AG10803 (cell line): ENCODE data around the gene EFS.
A peak's percentile ranks its signal among the peaks of the same experiment; 100 is the strongest.

Source experiments
- DNase-seq: peaks from one replicate; pipeline ENCODE4 v3.0.0; 2010; ENCODE audit warnings: low read depth
- H3K4me3 ChIP-seq: 2 replicates; pipeline ENCODE4 v1.5.1; 2011; ENCODE audit warnings: mild to moderate bottlenecking, low read length, control low read depth
- TF ChIP-seq, protein P1 (sequence below): conservative IDR thresholded peaks from 2 replicates; pipeline ENCODE4 v1.5.1; 2011; ENCODE audit warnings: mild to moderate bottlenecking, low read length, control low read depth, inconsistent platforms

EFS gene

DNA sequence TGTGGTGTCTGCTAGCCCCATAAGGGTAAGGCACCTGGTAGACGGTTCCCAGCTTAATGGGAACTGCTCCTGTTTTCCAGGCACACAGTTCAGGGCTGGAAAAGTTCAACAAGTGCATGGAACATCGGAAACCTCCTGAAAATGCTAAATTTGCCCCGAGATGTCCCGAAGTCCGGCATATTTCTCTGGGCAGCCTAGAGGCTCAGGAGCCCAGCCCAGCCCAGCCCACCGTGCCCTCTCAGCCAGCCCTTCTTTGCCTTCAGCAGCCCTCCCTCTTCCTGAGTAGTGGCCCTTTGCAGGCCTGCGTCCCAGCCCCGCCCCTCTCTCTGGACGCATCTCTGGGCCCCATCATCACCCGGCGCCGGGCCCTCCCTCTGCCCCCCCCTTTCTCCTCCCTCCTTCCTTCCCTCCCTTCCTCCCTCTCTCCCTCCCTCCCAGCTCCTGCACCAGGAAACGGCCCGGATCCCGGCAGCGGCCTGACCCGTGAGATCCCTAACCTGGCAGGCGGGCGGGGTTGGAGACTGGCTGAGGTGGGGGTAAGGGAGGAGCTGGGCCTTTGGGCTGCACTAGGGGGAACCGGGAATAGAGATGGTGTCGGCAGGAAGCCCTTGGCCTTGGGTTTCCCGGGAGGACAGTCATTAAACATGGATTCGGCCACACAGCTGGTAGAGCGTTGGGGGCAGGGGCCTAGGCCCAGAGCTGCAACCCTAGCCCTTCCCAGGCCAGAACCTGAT, 58.4 kb downstream of the EFS start, which contains the start of gene BCL2L2:
Gene BCL2L2 (plus strand): TSS at position 422 of the 734 bp plus-strand sequence. CDS start 935 bp downstream, outside the sequence.
- DNase-seq, result peak; percentile 85
- peak within 1 kb of the TSS; percentile 95 for H3K4me3 ChIP-seq
- TF ChIP-seq, protein P1, sequence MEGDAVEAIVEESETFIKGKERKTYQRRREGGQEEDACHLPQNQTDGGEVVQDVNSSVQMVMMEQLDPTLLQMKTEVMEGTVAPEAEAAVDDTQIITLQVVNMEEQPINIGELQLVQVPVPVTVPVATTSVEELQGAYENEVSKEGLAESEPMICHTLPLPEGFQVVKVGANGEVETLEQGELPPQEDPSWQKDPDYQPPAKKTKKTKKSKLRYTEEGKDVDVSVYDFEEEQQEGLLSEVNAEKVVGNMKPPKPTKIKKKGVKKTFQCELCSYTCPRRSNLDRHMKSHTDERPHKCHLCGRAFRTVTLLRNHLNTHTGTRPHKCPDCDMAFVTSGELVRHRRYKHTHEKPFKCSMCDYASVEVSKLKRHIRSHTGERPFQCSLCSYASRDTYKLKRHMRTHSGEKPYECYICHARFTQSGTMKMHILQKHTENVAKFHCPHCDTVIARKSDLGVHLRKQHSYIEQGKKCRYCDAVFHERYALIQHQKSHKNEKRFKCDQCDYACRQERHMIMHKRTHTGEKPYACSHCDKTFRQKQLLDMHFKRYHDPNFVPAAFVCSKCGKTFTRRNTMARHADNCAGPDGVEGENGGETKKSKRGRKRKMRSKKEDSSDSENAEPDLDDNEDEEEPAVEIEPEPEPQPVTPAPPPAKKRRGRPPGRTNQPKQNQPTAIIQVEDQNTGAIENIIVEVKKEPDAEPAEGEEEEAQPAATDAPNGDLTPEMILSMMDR, result no peak
